H9 (cell line): ENCODE results near the gene AK8. TPM values are rescaled to one million over a fixed set of nuclear protein-coding genes. Genes with fewer than 3 reads are reported as not detected.

ENCODE experiments used
- DNase-seq: peaks from one replicate; pipeline ENCODE4 v3.0.0-alpha.2; 2017
- H2AFZ ChIP-seq: one replicate; pipeline ENCODE4 v1.6.1; 2013; ENCODE audit warnings: mild to moderate bottlenecking, low read length, control low read depth, moderate library complexity
- H2AK5ac ChIP-seq: 2 replicates; pipeline ENCODE4 v1.6.1; 2013; ENCODE audit warnings: low read length, control low read depth, mixed read lengths; ENCODE audit not compliant: insufficient read length
- H2BK120ac ChIP-seq: one replicate; pipeline ENCODE4 v1.6.1; 2013; ENCODE audit warnings: low read depth, mild to moderate bottlenecking, low read length, control low read depth, inconsistent platforms; ENCODE audit not compliant: poor library complexity, severe bottlenecking
- H2BK12ac ChIP-seq: 2 replicates; pipeline ENCODE4 v1.6.1; 2013; ENCODE audit warnings: low read length, control low read depth, mixed read lengths, low read depth; ENCODE audit not compliant: insufficient read length
- H2BK15ac ChIP-seq: 2 replicates; pipeline ENCODE4 v1.6.1; 2013; ENCODE audit warnings: low read depth, low read length, control low read depth
- H2BK20ac ChIP-seq: one replicate; pipeline ENCODE4 v1.6.1; 2013; ENCODE audit warnings: low read depth, mild to moderate bottlenecking, low read length, control low read depth, inconsistent platforms; ENCODE audit not compliant: poor library complexity, severe bottlenecking
- H2BK5ac ChIP-seq: 2 replicates; pipeline ENCODE4 v1.6.1; 2013; ENCODE audit warnings: low read length, control low read depth, mixed read lengths; ENCODE audit not compliant: insufficient read length
- H3K14ac ChIP-seq: 2 replicates; pipeline ENCODE4 v1.6.1; 2013; ENCODE audit warnings: low read length, control low read depth; ENCODE audit not compliant: insufficient read depth
- H3K18ac ChIP-seq: 2 replicates; pipeline ENCODE4 v1.6.1; 2013; ENCODE audit warnings: low read depth, mild to moderate bottlenecking, mixed read lengths, low read length, control low read depth; ENCODE audit not compliant: insufficient read length
- H3K23ac ChIP-seq: 2 replicates; pipeline ENCODE4 v1.6.1; 2013; ENCODE audit warnings: low read length, control low read depth, mixed read lengths, low read depth; ENCODE audit not compliant: insufficient read length
- H3K23me2 ChIP-seq: 2 replicates; pipeline ENCODE4 v1.6.1; 2013; ENCODE audit warnings: low read depth, mild to moderate bottlenecking, mixed read lengths, low read length, control low read depth; ENCODE audit not compliant: insufficient read length, poor library complexity, severe bottlenecking
- H3K27ac ChIP-seq: 2 replicates; pipeline ENCODE4 v1.5.1; 2013; ENCODE audit warnings: low read length, control low read depth, mixed read lengths, low read depth; ENCODE audit not compliant: insufficient read length
- H3K27me3 ChIP-seq: 2 replicates; pipeline ENCODE4 v1.6.1; 2013; ENCODE audit warnings: low read length, control low read depth, inconsistent platforms; ENCODE audit not compliant: insufficient read depth
- H3K4ac ChIP-seq: 2 replicates; pipeline ENCODE4 v1.6.1; 2013; ENCODE audit warnings: low read depth, mild to moderate bottlenecking, control low read depth, inconsistent platforms, low read length, moderate library complexity
- H3K4me1 ChIP-seq: 2 replicates; pipeline ENCODE4 v1.6.1; 2013; ENCODE audit warnings: low read length, control low read depth, inconsistent platforms; ENCODE audit not compliant: insufficient read depth
- H3K4me2 ChIP-seq: 2 replicates; pipeline ENCODE4 v1.6.1; 2013; ENCODE audit warnings: low read length, control low read depth, mixed read lengths; ENCODE audit not compliant: insufficient read length, insufficient read depth
- H3K56ac ChIP-seq: 2 replicates; pipeline ENCODE4 v1.6.1; 2013; ENCODE audit warnings: low read depth, mild to moderate bottlenecking, mixed read lengths, low read length, control low read depth; ENCODE audit not compliant: insufficient read length
- H3K79me1 ChIP-seq: 2 replicates; pipeline ENCODE4 v1.6.1; 2013; ENCODE audit warnings: low read depth, mild to moderate bottlenecking, moderate library complexity, low read length, control low read depth, inconsistent platforms; ENCODE audit not compliant: insufficient read depth, poor library complexity, severe bottlenecking
- H3K79me2 ChIP-seq: 2 replicates; pipeline ENCODE4 v1.6.1; 2013; ENCODE audit warnings: low read length, control low read depth, inconsistent platforms; ENCODE audit not compliant: insufficient read depth
- H3K9ac ChIP-seq: 2 replicates; pipeline ENCODE4 v1.6.1; 2013; ENCODE audit warnings: low read length, control low read depth, mixed read lengths; ENCODE audit not compliant: insufficient read length; ENCODE audit errors: extremely low read depth
- H3K9me3 ChIP-seq: one replicate; pipeline ENCODE4 v1.6.1; 2013; ENCODE audit warnings: low read depth, low read length, inconsistent platforms; ENCODE audit not compliant: control insufficient read depth
- H3T11ph ChIP-seq: one replicate; pipeline ENCODE4 v1.6.1; 2013; ENCODE audit warnings: mild to moderate bottlenecking, low read length, control low read depth, inconsistent platforms
- H4K20me1 ChIP-seq: one replicate; pipeline ENCODE4 v1.6.1; 2013; ENCODE audit not compliant: control insufficient read depth, insufficient read length, insufficient read depth
- H4K5ac ChIP-seq: 2 replicates; pipeline ENCODE4 v1.6.1; 2013; ENCODE audit warnings: low read depth, mild to moderate bottlenecking, mixed read lengths, low read length, control low read depth; ENCODE audit not compliant: insufficient read length
- H4K8ac ChIP-seq: replicated peaks from 2 replicates; pipeline ENCODE4 v1.6.1; 2013; ENCODE audit warnings: low read length, control low read depth, mixed read lengths, low read depth; ENCODE audit not compliant: insufficient read length
- H4K91ac ChIP-seq: 2 replicates; pipeline ENCODE4 v1.6.1; 2013; ENCODE audit warnings: low read depth, mild to moderate bottlenecking, moderate library complexity, mixed read lengths, low read length, control low read depth; ENCODE audit not compliant: insufficient read length
- H3K27ac Mint-ChIP-seq, 3 experiments: 2 replicates in 2 of 3; 3 replicates in 1 of 3; pipeline ENCODE4 v1.8.0; 2020 to 2021; ENCODE audit warnings: mixed read lengths in 3 of 3, mild to moderate bottlenecking in 1 of 3, moderate library complexity in 1 of 3
- H3K27me3 Mint-ChIP-seq: 2 replicates; pipeline ENCODE4 v1.8.0; 2021; ENCODE audit warnings: low read depth, mild to moderate bottlenecking, moderate library complexity, mixed read lengths
- H3K36me3 Mint-ChIP-seq, 3 experiments: 2 replicates in 2 of 3; 3 replicates in 1 of 3; pipeline ENCODE4 v1.8.0; 2020 to 2021; ENCODE audit warnings: low read depth in 3 of 3, mixed read lengths in 3 of 3; ENCODE audit not compliant: insufficient read depth in 1 of 3
- H3K4me1 Mint-ChIP-seq, 2 experiments: 2 replicates each; pipeline ENCODE4 v1.8.0; 2020; ENCODE audit warnings: mixed read lengths in 2 of 2
- H3K4me3 Mint-ChIP-seq, 2 experiments: 2 replicates in 1 of 2; 3 replicates in 1 of 2; pipeline ENCODE4 v1.8.0; 2020 to 2021; ENCODE audit warnings: mild to moderate bottlenecking in 2 of 2, mixed read lengths in 2 of 2, moderate library complexity in 1 of 2
- H3K9me3 Mint-ChIP-seq, 2 experiments: 2 replicates in 1 of 2; 3 replicates in 1 of 2; pipeline ENCODE4 v1.8.0; 2020; ENCODE audit warnings: mild to moderate bottlenecking in 2 of 2, mixed read lengths in 2 of 2, moderate library complexity in 1 of 2
- WGBS: extraction: QIAGEN DNeasy Blood & Tissue Kit; methylation state at CpG from one replicate; pipeline ENCODE4 v1.1.7; 2013; ENCODE audit warnings: missing lambda C conversion rate, low lambda C conversion rate, mixed read lengths; ENCODE audit not compliant: insufficient read length; ENCODE audit errors: extremely low coverage; 5-methylcytosine and 5-hydroxymethylcytosine counted together
- total RNA-seq: library from RNA; stranded (reverse); gene quantifications from 2 replicates; pipeline ENCODE4 v1.2.1, GENCODE V29; 2021
- TF ChIP-seq, protein P1 (sequence below): fragments of 200-600 bp; sonication (generic); conservative IDR thresholded peaks from 3 replicates; pipeline ENCODE4 v1.8.0; 2021; ENCODE audit warnings: antibody characterized with exemption, mild to moderate bottlenecking

The AK8 gene
- total RNA-seq, 1 experiment from 2014 or later = 0.44 TPM

DNA sequence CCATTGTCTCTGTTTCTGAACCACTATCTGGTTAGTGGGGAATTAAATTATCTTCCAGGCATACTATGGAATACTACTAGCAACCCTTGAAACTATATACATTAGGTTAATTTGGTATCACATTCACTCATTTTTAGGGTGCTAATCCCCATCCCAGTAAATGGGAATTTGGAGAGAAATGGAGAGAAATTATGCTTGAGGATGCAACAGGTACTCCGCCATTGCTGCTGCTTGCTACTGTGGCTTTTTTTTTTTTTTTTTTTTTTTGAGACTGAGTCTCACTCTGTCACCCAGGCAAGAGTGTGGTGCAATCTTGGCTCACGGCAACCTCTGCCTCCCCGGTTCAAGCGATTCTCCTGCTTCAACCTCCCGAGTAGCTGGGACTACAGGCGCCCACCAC, 66.1 kb downstream of the AK8 start:
- WGBS = no CpG with 5 or more reads among the region's 6 CpGs
- H2BK20ac ChIP-seq = no peak overlapping the region
- H2BK120ac ChIP-seq = no peak overlapping the region
- no peak overlapping the region for H2BK15ac ChIP-seq
- H3K4me1 ChIP-seq = peaks cover 4% of the 10 kb centered on the region; the same call in 1 of the 2 replicates
- H2AK5ac ChIP-seq = no peak overlapping the region
- H3K27me3 Mint-ChIP-seq = peaks cover 14% of the 10 kb centered on the region
- no peaks in the 10 kb centered on the region for H3K79me2 ChIP-seq
- no peak overlapping the region for H3K14ac ChIP-seq
- TF ChIP-seq, protein P1, sequence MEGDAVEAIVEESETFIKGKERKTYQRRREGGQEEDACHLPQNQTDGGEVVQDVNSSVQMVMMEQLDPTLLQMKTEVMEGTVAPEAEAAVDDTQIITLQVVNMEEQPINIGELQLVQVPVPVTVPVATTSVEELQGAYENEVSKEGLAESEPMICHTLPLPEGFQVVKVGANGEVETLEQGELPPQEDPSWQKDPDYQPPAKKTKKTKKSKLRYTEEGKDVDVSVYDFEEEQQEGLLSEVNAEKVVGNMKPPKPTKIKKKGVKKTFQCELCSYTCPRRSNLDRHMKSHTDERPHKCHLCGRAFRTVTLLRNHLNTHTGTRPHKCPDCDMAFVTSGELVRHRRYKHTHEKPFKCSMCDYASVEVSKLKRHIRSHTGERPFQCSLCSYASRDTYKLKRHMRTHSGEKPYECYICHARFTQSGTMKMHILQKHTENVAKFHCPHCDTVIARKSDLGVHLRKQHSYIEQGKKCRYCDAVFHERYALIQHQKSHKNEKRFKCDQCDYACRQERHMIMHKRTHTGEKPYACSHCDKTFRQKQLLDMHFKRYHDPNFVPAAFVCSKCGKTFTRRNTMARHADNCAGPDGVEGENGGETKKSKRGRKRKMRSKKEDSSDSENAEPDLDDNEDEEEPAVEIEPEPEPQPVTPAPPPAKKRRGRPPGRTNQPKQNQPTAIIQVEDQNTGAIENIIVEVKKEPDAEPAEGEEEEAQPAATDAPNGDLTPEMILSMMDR = no peak
- no peak overlapping the region for H3K9ac ChIP-seq
- H4K20me1 ChIP-seq = no peaks in the 10 kb centered on the region
- no peaks in the 10 kb centered on the region for H3K27me3 ChIP-seq
- no peaks in the 10 kb centered on the region for H3K79me1 ChIP-seq
- no peak overlapping the region for H3K27ac ChIP-seq
- peaks cover 0 to 3% of the 10 kb centered on the region in 2 experiments; a peak in 2 of 5 replicates for H3K9me3 Mint-ChIP-seq
- no peak overlapping the region for H4K8ac ChIP-seq
- no peak overlapping the region for H3K4me2 ChIP-seq
- DNase-seq = no peak
- no peak overlapping the region for H4K91ac ChIP-seq
- H3K4ac ChIP-seq = no peak overlapping the region
- no peak overlapping the region for H2BK5ac ChIP-seq
- no peaks in the 10 kb centered on the region for H3K23me2 ChIP-seq
- no peak overlapping the region for H3K4me3 Mint-ChIP-seq
- H4K5ac ChIP-seq = no peak overlapping the region
- no peak overlapping the region for H3K27ac Mint-ChIP-seq
- H3K23ac ChIP-seq = no peak overlapping the region
- H3K56ac ChIP-seq = no peak overlapping the region
- H3K18ac ChIP-seq = no peak overlapping the region
- H2AFZ ChIP-seq = no peak overlapping the region
- H3K36me3 Mint-ChIP-seq = no peaks in the 10 kb centered on the region; a peak in 1 of 7 replicates
- no peak overlapping the region for H3T11ph ChIP-seq
- no peaks in the 10 kb centered on the region for H3K9me3 ChIP-seq
- H2BK12ac ChIP-seq = no peak overlapping the region
- H3K4me1 Mint-ChIP-seq = peaks cover 11 to 14% of the 10 kb centered on the region in 2 experiments
